ENCODE data around the gene MEX3A.

- TF ChIP-seq CTCF (conservative IDR thresholded peaks at IDR 0.05; ENCODE audit: low read depth, low read length) (no peak), EZH2 (IDR thresholded peaks at IDR 0.05; ENCODE audit: borderline replicate concordance, low read depth, low read length, poor library complexity, severe bottlenecking) (no peak)
Observed at GRCh38 chr1:156101880-156102279, 19.6 kb upstream of the MEX3A start.
